Activated CD4-positive, alpha-beta memory T cell treated with anti-CD3 and anti-CD28 coated beads for 36 hours (primary cell): ENCODE measurements around the gene NDUFA13. TPM values are rescaled to one million over a fixed set of nuclear protein-coding genes. Genes with fewer than 3 reads are reported as not detected.

Experiments
- CTCF ChIA-PET: fragments of 350-600 bp; sonication (Branson Sonifier 250); formaldehyde crosslinking; loops from one replicate; lab custom pipeline; 2021; ENCODE audit warnings: antibody characterized with exemption, inconsistent platforms; lab: Charles Lee
- POLR2A ChIA-PET: fragments of 350-600 bp; sonication (Branson Sonifier 250); formaldehyde crosslinking; loops from one replicate; lab custom pipeline; 2021; ENCODE audit warnings: antibody characterized with exemption; lab: Charles Lee
- DNase-seq: peaks from one replicate; pipeline ENCODE4 v3.0.0-alpha.2; 2020
- H3K27ac Mint-ChIP-seq: one replicate; pipeline ENCODE4 v1.8.0; 2021; ENCODE audit warnings: mixed read lengths
- H3K27me3 Mint-ChIP-seq: one replicate; pipeline ENCODE4 v1.8.0; 2021; ENCODE audit warnings: mixed read lengths
- H3K36me3 Mint-ChIP-seq: one replicate; pipeline ENCODE4 v1.8.0; 2021; ENCODE audit warnings: mixed read lengths
- H3K4me1 Mint-ChIP-seq: one replicate; pipeline ENCODE4 v1.8.0; 2021; ENCODE audit warnings: low read depth, mixed read lengths
- H3K4me3 Mint-ChIP-seq: one replicate; pipeline ENCODE4 v1.8.0; 2021; ENCODE audit warnings: mild to moderate bottlenecking, mixed read lengths
- H3K9me3 Mint-ChIP-seq: one replicate; pipeline ENCODE4 v1.8.0; 2021; ENCODE audit warnings: mixed read lengths
- intact Hi-C: fragments of 100-400 bp; cut with micrococcal nuclease; formaldehyde crosslinking; loops from one replicate; pipeline ENCODE4 v1.15.1; 2023
- total RNA-seq, 2 experiments: library from RNA; stranded (reverse); gene quantifications; one replicate each; pipeline ENCODE4 v1.2.3, GENCODE V29; 2021

The NDUFA13 gene
- total RNA-seq, 2 experiments from 2014 or later, result 365 to 374 TPM

- Mint-ChIP-seq H3K36me3 (peaks cover 16% of the 10 kb centered on the region), H3K4me1 (peaks cover 51% of the 10 kb centered on the region), H3K27ac (peak overlapping the region; percentile 95), H3K9me3 (no peaks in the 10 kb centered on the region), H3K4me3 (no peak overlapping the region), H3K27me3 (no peaks in the 10 kb centered on the region)
- CTCF ChIA-PET, result interaction anchor here (0.6 to 6.3 kb wide), 40 partner anchors 10 to 410 kb away, joined by 3 to 215 read pairs (median 5); partner anchors contain the start of genes BORCS8, GATAD2A, NDUFA13 and NR2C2AP
- POLR2A ChIA-PET, result interaction anchor here (0.5 to 3.7 kb wide), 9 partner anchors 22 to 507 kb away, joined by 3 to 23 read pairs (median 3); partner anchors contain the start of genes GATAD2A and NDUFA13
- DNase-seq, result peak; percentile 88
- intact Hi-C loops, result loop anchor here (1.0 to 2.0 kb wide), 2 partner anchors 26 to 124 kb away; partner anchors contain the start of gene NDUFA13
Observed at GRCh38 chr19:19490214-19490968, 25.6 kb upstream of the NDUFA13 start.

GRCh38 chr19:19491321-19492025 is 24.6 kb upstream of the NDUFA13 start:
- no peak overlapping the region for H3K27ac Mint-ChIP-seq
- no peaks in the 10 kb centered on the region for H3K27me3 Mint-ChIP-seq
- peaks cover 43% of the 10 kb centered on the region for H3K4me1 Mint-ChIP-seq
- no peak for DNase-seq
- CTCF ChIA-PET, result interaction anchor here (0.9 to 6.3 kb wide), 21 partner anchors 15 to 344 kb away, joined by 3 to 215 read pairs (median 6); partner anchors contain the start of genes BORCS8, GATAD2A, NDUFA13 and RFXANK
- POLR2A ChIA-PET, result interaction anchor here (0.9 to 3.7 kb wide), 4 partner anchors 21 to 125 kb away, joined by 3 to 23 read pairs (median 4); partner anchors contain the start of gene GATAD2A
- intact Hi-C loops, result loop anchor here (2.0 kb wide), 1 partner anchor 25 kb away; the partner anchor contains the start of gene NDUFA13
- no peak overlapping the region for H3K4me3 Mint-ChIP-seq
- H3K36me3 Mint-ChIP-seq, result peaks cover 24% of the 10 kb centered on the region
- H3K9me3 Mint-ChIP-seq, result no peaks in the 10 kb centered on the region

- DNase-seq, result no peak
- H3K36me3 Mint-ChIP-seq, result peaks cover 26% of the 10 kb centered on the region
- H3K4me1 Mint-ChIP-seq, result peaks cover 37% of the 10 kb centered on the region
- intact Hi-C loops, result no loop called here
- H3K9me3 Mint-ChIP-seq, result no peaks in the 10 kb centered on the region
- H3K4me3 Mint-ChIP-seq, result no peak overlapping the region
- H3K27me3 Mint-ChIP-seq, result no peaks in the 10 kb centered on the region
- POLR2A ChIA-PET, result interaction anchor here (0.9 to 1.5 kb wide), 2 partner anchors 20 to 87 kb away, joined by 3 read pairs; partner anchors contain the start of gene GATAD2A
- H3K27ac Mint-ChIP-seq, result no peak overlapping the region
- CTCF ChIA-PET, result interaction anchor here (0.6 to 6.3 kb wide), 4 partner anchors 86 to 171 kb away, joined by 3 to 215 read pairs (median 20); partner anchors contain the start of genes ATP13A1 and GATAD2A
Observed at GRCh38 chr19:19492026-19492610, 23.9 kb upstream of the NDUFA13 start.

GRCh38 chr19:19493841-19494546 is 22.0 kb upstream of the NDUFA13 start:
- POLR2A ChIA-PET, result no interaction called here
- Mint-ChIP-seq H3K4me1 (peaks cover 21% of the 10 kb centered on the region), H3K27me3 (no peaks in the 10 kb centered on the region), H3K36me3 (peaks cover 28% of the 10 kb centered on the region), H3K9me3 (no peaks in the 10 kb centered on the region), H3K27ac (no peak overlapping the region), H3K4me3 (no peak overlapping the region)
- DNase-seq, result no peak
- CTCF ChIA-PET, result interaction anchor here (1.1 to 6.3 kb wide), 2 partner anchors 128 to 320 kb away, joined by 3 to 215 read pairs; no protein-coding TSS in a partner anchor
- intact Hi-C loops, result no loop called here

- no peaks in the 10 kb centered on the region for H3K9me3 Mint-ChIP-seq
- ChIA-PET POLR2A (no interaction called here), CTCF (no interaction called here)
- H3K4me1 Mint-ChIP-seq, result peaks cover 3% of the 10 kb centered on the region
- no peak for DNase-seq
- H3K27ac Mint-ChIP-seq, result no peak overlapping the region
- no peak overlapping the region for H3K4me3 Mint-ChIP-seq
- H3K36me3 Mint-ChIP-seq, result peaks cover 28% of the 10 kb centered on the region
- no peaks in the 10 kb centered on the region for H3K27me3 Mint-ChIP-seq
- intact Hi-C loops, result no loop called here
Observed at GRCh38 chr19:19495614-19496603, 20.1 kb upstream of the NDUFA13 start.

- intact Hi-C loops, result no loop called here
- Mint-ChIP-seq H3K36me3 (peaks cover 37% of the 10 kb centered on the region), H3K27me3 (no peaks in the 10 kb centered on the region), H3K4me1 (peaks cover 3% of the 10 kb centered on the region), H3K27ac (no peak overlapping the region), H3K9me3 (no peaks in the 10 kb centered on the region), H3K4me3 (no peak overlapping the region)
- DNase-seq, result no peak
- ChIA-PET CTCF (no interaction called here), POLR2A (no interaction called here)
Observed at GRCh38 chr19:19498255-19498991, 17.6 kb upstream of the NDUFA13 start.

- peaks cover 34% of the 10 kb centered on the region for H3K36me3 Mint-ChIP-seq
- H3K4me1 Mint-ChIP-seq, result no peaks in the 10 kb centered on the region
- intact Hi-C loops, result no loop called here
- no peak for DNase-seq
- H3K4me3 Mint-ChIP-seq, result no peak overlapping the region
- no peaks in the 10 kb centered on the region for H3K27me3 Mint-ChIP-seq
- ChIA-PET CTCF (interaction anchor here (1.4 kb wide), 1 partner anchor 9 kb away, joined by 3 read pairs; no protein-coding TSS in a partner anchor), POLR2A (no interaction called here)
- H3K27ac Mint-ChIP-seq, result no peak overlapping the region
- no peaks in the 10 kb centered on the region for H3K9me3 Mint-ChIP-seq
Observed at GRCh38 chr19:19499272-19499995, 16.6 kb upstream of the NDUFA13 start.

- POLR2A ChIA-PET, result no interaction called here
Observed at GRCh38 chr19:19500975-19501644, 14.9 kb upstream of the NDUFA13 start.

GRCh38 chr19:19501798-19502197 is 14.2 kb upstream of the NDUFA13 start:
- Mint-ChIP-seq H3K27me3 (no peaks in the 10 kb centered on the region), H3K36me3 (peaks cover 24% of the 10 kb centered on the region), H3K9me3 (no peaks in the 10 kb centered on the region), H3K4me1 (no peaks in the 10 kb centered on the region), H3K4me3 (no peak overlapping the region), H3K27ac (no peak overlapping the region)
- POLR2A ChIA-PET, result no interaction called here
- CTCF ChIA-PET, result no interaction called here
- DNase-seq, result no peak
- intact Hi-C loops, result no loop called here

More at GRCh38 chr19:19500975-19501644, 14.9 kb upstream of the NDUFA13 start:
- CTCF ChIA-PET, result interaction anchor here (0.6 kb wide), 1 partner anchor 29 kb away, joined by 4 read pairs; no protein-coding TSS in a partner anchor
- intact Hi-C loops, result no loop called here
- Mint-ChIP-seq H3K27me3 (no peaks in the 10 kb centered on the region), H3K4me1 (no peaks in the 10 kb centered on the region), H3K27ac (no peak overlapping the region), H3K9me3 (no peaks in the 10 kb centered on the region), H3K4me3 (no peak overlapping the region), H3K36me3 (peaks cover 22% of the 10 kb centered on the region)
- no peak for DNase-seq
